CD14-positive monocyte (primary cell): ENCODE measurements around the gene SCUBE1. TPM values are rescaled to one million over a fixed set of nuclear protein-coding genes. Genes with fewer than 3 reads are reported as not detected.
A peak's percentile ranks its signal among the peaks of the same experiment; 100 is the strongest.

Experiments
- DNase-seq, 3 donors: peaks; one replicate each; pipeline ENCODE4 v3.0.0-alpha.2; 2011 to 2022
- H2AFZ ChIP-seq: 2 replicates; pipeline ENCODE4 v1.6.0; 2012; ENCODE audit warnings: mild to moderate bottlenecking, low read depth, low read length, inconsistent platforms; ENCODE audit not compliant: insufficient read depth, poor library complexity, severe bottlenecking
- H3K27ac ChIP-seq, 2 donors: 1 replicate in 1 of 2; 2 replicates in 1 of 2; pipeline ENCODE4 v1.5.1; 2012 to 2013; ENCODE audit warnings: low read length in 2 of 2, control low read depth in 1 of 2, inconsistent platforms in 1 of 2, low read depth in 1 of 2, mild to moderate bottlenecking in 1 of 2
- H3K27me3 ChIP-seq, 2 donors: one replicate each; pipeline versions ENCODE4 v1.6.0 to v1.6.1; 2011 to 2013; ENCODE audit warnings: low read length in 2 of 2; ENCODE audit not compliant: control insufficient read depth in 2 of 2, insufficient read depth in 2 of 2
- H3K36me3 ChIP-seq, 2 donors: replicated peaks in 1 of 2; 1 replicate in 1 of 2; 2 replicates in 1 of 2; pipeline versions ENCODE4 v1.5.1 to v1.6.1; 2012 to 2013; ENCODE audit warnings: low read length in 2 of 2, control low read depth in 1 of 2, inconsistent platforms in 1 of 2, mild to moderate bottlenecking in 1 of 2; ENCODE audit not compliant: insufficient read depth in 2 of 2, control insufficient read depth in 1 of 2
- H3K4me1 ChIP-seq, 2 donors: 1 replicate in 1 of 2; 2 replicates in 1 of 2; pipeline versions ENCODE4 v1.5.1 to v1.6.1; 2012 to 2013; ENCODE audit warnings: low read length in 2 of 2, control low read depth in 1 of 2, inconsistent platforms in 1 of 2, mild to moderate bottlenecking in 1 of 2, moderate library complexity in 1 of 2; ENCODE audit not compliant: insufficient read depth in 2 of 2, control insufficient read depth in 1 of 2
- H3K4me2 ChIP-seq: replicated peaks from 2 replicates; pipeline ENCODE3; 2012; ENCODE audit warnings: low read length, moderate library complexity, mild to moderate bottlenecking; ENCODE audit not compliant: poor library complexity, severe bottlenecking; ENCODE audit errors: extremely low read depth
- H3K4me3 ChIP-seq, 3 experiments: fragments of 200-600 bp in 1 of 3; sonication (generic) in 1 of 3; replicated peaks in 1 of 3; 1 replicate in 2 of 3; 2 replicates in 1 of 3; pipeline ENCODE4 v1.5.1; 2011 to 2013; ENCODE audit warnings: low read length in 3 of 3, mild to moderate bottlenecking in 3 of 3, control low read depth in 2 of 3, low read depth in 2 of 3, inconsistent platforms in 1 of 3, moderate library complexity in 1 of 3
- H3K79me2 ChIP-seq: 2 replicates; pipeline ENCODE4 v1.6.0; 2012; ENCODE audit warnings: mild to moderate bottlenecking, control low read depth, inconsistent platforms, low read length, moderate library complexity; ENCODE audit not compliant: insufficient read depth
- H3K9ac ChIP-seq: 2 replicates; pipeline ENCODE4 v1.6.0; 2017; ENCODE audit warnings: low read length, mild to moderate bottlenecking; ENCODE audit not compliant: insufficient read depth, poor library complexity, severe bottlenecking
- H3K9me3 ChIP-seq, 2 donors: replicated peaks in 1 of 2; 1 replicate in 1 of 2; 2 replicates in 1 of 2; pipeline versions ENCODE4 v1.5.1 to v1.6.1; 2012 to 2013; ENCODE audit warnings: low read length in 2 of 2, control low read depth in 1 of 2; ENCODE audit not compliant: control insufficient read depth in 1 of 2, insufficient read depth in 1 of 2
- H4K20me1 ChIP-seq: 2 replicates; pipeline ENCODE4 v1.6.0; 2012; ENCODE audit warnings: mild to moderate bottlenecking, low read length, control low read depth, moderate library complexity; ENCODE audit not compliant: insufficient read depth
- H3K27ac Mint-ChIP-seq, 7 donors: one replicate each; pipeline ENCODE4 v1.8.0; 2020; ENCODE audit warnings: mild to moderate bottlenecking in 7 of 7, mixed read lengths in 7 of 7, moderate library complexity in 6 of 7, inconsistent platforms in 2 of 7
- H3K27me3 Mint-ChIP-seq, 3 donors: one replicate each; pipeline ENCODE4 v1.8.0; 2021 to 2022; ENCODE audit warnings: low read depth in 3 of 3, mild to moderate bottlenecking in 3 of 3, mixed read lengths in 3 of 3, moderate library complexity in 3 of 3, inconsistent platforms in 1 of 3
- H3K36me3 Mint-ChIP-seq, 2 donors: one replicate each; pipeline ENCODE4 v1.8.0; 2020; ENCODE audit warnings: mixed read lengths in 2 of 2, inconsistent platforms in 1 of 2, mild to moderate bottlenecking in 1 of 2
- H3K4me1 Mint-ChIP-seq: one replicate; pipeline ENCODE4 v1.8.0; 2020; ENCODE audit warnings: mild to moderate bottlenecking, mixed read lengths
- H3K4me3 Mint-ChIP-seq, 2 donors: one replicate each; pipeline ENCODE4 v1.8.0; 2020; ENCODE audit warnings: mild to moderate bottlenecking in 2 of 2, mixed read lengths in 2 of 2, moderate library complexity in 1 of 2
- H3K9me3 Mint-ChIP-seq, 7 donors: one replicate each; pipeline ENCODE4 v1.8.0; 2020 to 2022; ENCODE audit warnings: mixed read lengths in 7 of 7, mild to moderate bottlenecking in 6 of 7, moderate library complexity in 6 of 7, inconsistent platforms in 2 of 7
- CTCF ChIP-seq: fragments of 200-600 bp; IDR thresholded peaks from one replicate; pipeline ENCODE4 v1.8.0; 2022; ENCODE audit warnings: antibody characterized with exemption, mild to moderate bottlenecking
- WGBS: methylation state at CpG from one replicate; pipeline ENCODE4 v1.1.5; 2013; ENCODE audit warnings: missing lambda C conversion rate; ENCODE audit not compliant: insufficient coverage; 5-methylcytosine and 5-hydroxymethylcytosine counted together
- intact Hi-C, 2 donors: fragments of 100-400 bp; cut with micrococcal nuclease; formaldehyde crosslinking; loops; one replicate each; pipeline versions ENCODE4 v1.15.0 to v1.15.1; 2023
- polyA plus RNA-seq, 3 donors: library from polyadenylated mRNA; depleted of rRNA in 1 of 3; unstranded in 2 of 3; stranded (reverse) in 1 of 3; fragments of 300-500 nt in 2 of 3; fragments of >200 nt in 1 of 3; fragmentation: Illumina TruSeq in 2 of 3; gene quantifications; 1 replicate in 2 of 3; 2 replicates in 1 of 3; pipeline ENCODE4 v1.2.3, GENCODE V29; 2012 to 2021

SCUBE1 gene
- polyA plus RNA-seq, 3 donors = 0.20 to 0.32 (median 0.26) TPM

- Mint-ChIP-seq H3K4me1 (peaks cover 25% of the 10 kb centered on the region), H3K27ac (peak overlapping the region in 2 of 7 donors; percentile 64 to 80), H3K27me3 (peaks cover 3 to 11% (median 4%) of the 10 kb centered on the region in 3 donors), H3K4me3 (no peak overlapping the region), H3K9me3 (peaks cover 0 to 12% (median 7%) of the 10 kb centered on the region in 7 donors), H3K36me3 (peaks cover 0 to 5% of the 10 kb centered on the region in 2 donors)
- peaks cover 0 to 6% of the 10 kb centered on the region in 2 donors for H3K9me3 ChIP-seq
- no peak overlapping the region for H3K4me3 ChIP-seq
- intact Hi-C loops = loop anchor here in 1 of 2 donors (5.0 kb wide), 1 partner anchor 37 kb away; the partner anchor contains the start of gene TSPO
- no peak overlapping the region for H3K4me2 ChIP-seq
- no peaks in the 10 kb centered on the region for H3K36me3 ChIP-seq
- no peak overlapping the region for H3K27ac ChIP-seq
- H3K27me3 ChIP-seq = no peaks in the 10 kb centered on the region
- WGBS = 100% methylated on average over 1 of the region's 5 CpGs
- H4K20me1 ChIP-seq = no peaks in the 10 kb centered on the region
- peaks cover 14% of the 10 kb centered on the region for H3K79me2 ChIP-seq
- no peak for DNase-seq
- H2AFZ ChIP-seq = peak overlapping the region; percentile 30
- H3K9ac ChIP-seq = no peak overlapping the region
- H3K4me1 ChIP-seq = peaks cover 19 to 22% of the 10 kb centered on the region in 2 donors
- no peak for TF ChIP-seq CTCF
These were observed 154.2 kb downstream of the SCUBE1 start for GRCh38 chr22:43188829-43189545.

GRCh38 chr22:43187171-43188099, 155.7 kb downstream of the SCUBE1 start:
- intact Hi-C loops = loop anchor here in 1 of 2 donors (5.0 kb wide), 1 partner anchor 35 kb away; the partner anchor contains the start of gene TSPO
- H3K4me3 Mint-ChIP-seq = peak overlapping the region; percentile 76 to 84
- Histone ChIP-seq H3K36me3 (peaks cover 3 to 7% of the 10 kb centered on the region in 2 donors), H2AFZ (peak overlapping the region; percentile 85), H3K27ac (peak overlapping the region; percentile 93 to 96), H3K79me2 (peaks cover 19% of the 10 kb centered on the region), H3K4me2 (peak overlapping the region; percentile 71), H4K20me1 (no peaks in the 10 kb centered on the region), H3K9ac (peak overlapping the region; percentile 82), H3K4me3 (peak overlapping the region; percentile 59 to 77 (median 65)), H3K4me1 (peaks cover 19 to 27% of the 10 kb centered on the region in 2 donors), H3K9me3 (peaks cover 0 to 6% of the 10 kb centered on the region in 2 donors), H3K27me3 (no peaks in the 10 kb centered on the region)
- H3K36me3 Mint-ChIP-seq = peaks cover 7 to 8% of the 10 kb centered on the region in 2 donors
- WGBS = 1% methylated on average over 47 of the region's 86 CpGs
- peak; percentile 55 for TF ChIP-seq CTCF
- H3K27me3 Mint-ChIP-seq = peaks cover 3 to 4% (median 3%) of the 10 kb centered on the region in 3 donors
- H3K27ac Mint-ChIP-seq = peak overlapping the region; percentile 91 to 97 (median 95)
- peak; percentile 92 to 95 (median 95) for DNase-seq
- peaks cover 0 to 12% (median 7%) of the 10 kb centered on the region in 7 donors for H3K9me3 Mint-ChIP-seq
- H3K4me1 Mint-ChIP-seq = peaks cover 27% of the 10 kb centered on the region
